ENCODE measurements around the gene SAFB2.
A peak's percentile ranks its signal among the peaks of the same experiment; 100 is the strongest.
"Not testable (repeated sequence)": the region's sequence is repeated elsewhere in the genome, so short reads cannot be mapped to it uniquely, and the experiment has no call there.

The SAFB2 gene

GRCh38 chr19:5632241-5632612 is 9.7 kb upstream of the SAFB2 start:
- no peak for DNase-seq

DNA sequence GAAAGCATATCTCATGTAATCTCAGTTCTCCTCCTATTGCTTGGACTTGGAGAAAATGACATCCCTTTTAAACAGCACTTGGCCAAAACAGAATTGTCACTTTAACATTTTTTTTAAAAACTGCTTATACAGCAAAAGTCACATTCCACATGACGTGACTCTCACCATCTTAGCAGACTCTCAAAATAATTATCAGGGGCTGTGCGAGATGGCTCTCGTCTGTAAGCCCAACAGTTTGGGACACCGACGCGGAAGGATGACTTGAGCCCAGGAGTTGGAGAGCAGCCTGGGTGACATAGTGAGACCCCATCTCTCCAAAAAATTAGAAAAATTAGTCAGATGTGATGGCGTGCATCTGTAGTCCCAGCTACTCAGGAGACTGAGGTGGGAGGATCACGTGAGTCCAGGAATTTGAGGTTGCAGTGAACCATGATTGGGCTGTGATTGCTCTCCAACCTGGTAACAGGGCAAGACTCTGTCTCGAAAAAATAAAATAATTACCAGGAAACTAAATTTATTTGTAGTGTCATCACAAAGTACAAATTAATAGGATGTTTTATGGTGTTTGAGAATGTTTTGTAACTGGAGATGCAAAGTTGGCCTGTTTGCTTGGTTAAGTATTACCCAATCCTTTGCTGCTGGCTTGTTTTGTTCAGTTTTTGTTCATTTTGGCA is 9.1 kb upstream of the SAFB2 start:
- DNase-seq = no peak

DNA sequence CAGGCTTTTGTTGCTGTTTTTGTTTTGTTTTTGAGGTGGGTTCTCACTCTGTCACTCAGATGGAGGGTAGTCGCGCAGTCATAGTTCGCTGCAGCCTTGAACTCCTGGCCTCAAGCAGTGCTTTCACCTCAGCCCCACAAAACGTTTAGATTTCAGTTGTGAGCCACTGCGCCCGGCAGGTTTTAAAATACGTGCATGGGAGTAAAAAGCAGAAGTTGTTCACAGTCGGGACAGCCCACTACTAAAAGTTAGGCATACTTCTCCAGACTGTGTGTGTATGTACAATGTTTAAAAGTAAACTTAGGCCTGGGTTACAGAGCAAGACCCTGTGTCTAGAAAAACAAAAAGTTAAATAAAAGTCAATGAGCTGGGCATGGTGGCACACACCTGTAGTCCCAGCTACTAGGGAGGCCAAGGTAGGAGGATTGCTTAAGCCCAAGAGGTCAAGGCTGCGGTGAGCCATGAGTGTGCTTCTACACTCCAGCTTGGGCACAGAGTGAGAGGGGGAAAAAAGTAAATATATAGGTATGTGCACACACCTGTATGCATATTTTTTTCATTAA is 6.4 kb upstream of the SAFB2 start:
- DNase-seq = peak; percentile 64 to 75 (median 74)

DNA sequence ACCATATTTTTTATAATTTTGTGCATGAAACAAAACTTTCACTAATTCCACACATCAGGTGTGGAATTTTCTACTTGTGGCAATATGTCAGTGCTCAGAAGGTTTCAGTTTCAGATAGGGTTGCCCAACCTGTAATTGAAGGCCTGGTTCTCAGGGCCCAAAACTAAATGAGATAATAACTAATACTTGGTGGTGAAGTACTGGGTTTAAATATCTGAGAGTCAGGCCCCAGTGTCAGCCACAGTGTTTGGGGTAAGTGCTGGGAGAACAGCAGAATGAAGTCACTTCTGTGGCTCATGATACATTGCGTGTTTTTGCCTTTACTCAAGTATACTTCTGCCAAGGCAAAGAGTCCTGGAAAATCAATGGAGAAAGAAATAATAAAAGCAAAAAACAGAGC is 5.9 kb upstream of the SAFB2 start:
- peak in 3 of 4 experiments; percentile 20 to 33 (median 32) for DNase-seq

DNA sequence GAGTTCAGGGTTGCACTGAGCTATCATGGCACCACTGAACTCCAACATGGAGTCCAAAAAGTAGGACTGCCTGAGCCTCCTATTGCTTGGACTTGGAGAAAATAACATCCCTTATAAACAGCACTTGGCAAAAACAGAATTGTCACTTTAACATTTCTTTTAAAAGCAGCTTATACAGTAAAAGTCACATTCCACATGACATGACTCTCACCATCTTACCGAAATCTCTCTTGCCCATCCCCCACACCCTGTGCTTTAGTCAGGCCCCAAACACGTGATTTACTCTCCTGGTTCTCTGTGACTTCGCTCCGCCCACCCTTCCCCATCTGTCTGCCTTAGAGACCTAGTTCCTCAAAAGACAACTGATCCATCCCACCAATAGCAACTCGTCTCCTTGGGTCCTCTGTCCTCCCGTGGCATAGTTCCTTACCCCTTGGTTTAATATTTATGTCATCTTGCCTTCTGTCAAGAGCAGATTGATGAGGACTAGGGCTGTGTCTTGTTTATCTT is 4.9 kb upstream of the SAFB2 start:
- DNase-seq = peak; percentile 94 to 98 (median 96)

DNA sequence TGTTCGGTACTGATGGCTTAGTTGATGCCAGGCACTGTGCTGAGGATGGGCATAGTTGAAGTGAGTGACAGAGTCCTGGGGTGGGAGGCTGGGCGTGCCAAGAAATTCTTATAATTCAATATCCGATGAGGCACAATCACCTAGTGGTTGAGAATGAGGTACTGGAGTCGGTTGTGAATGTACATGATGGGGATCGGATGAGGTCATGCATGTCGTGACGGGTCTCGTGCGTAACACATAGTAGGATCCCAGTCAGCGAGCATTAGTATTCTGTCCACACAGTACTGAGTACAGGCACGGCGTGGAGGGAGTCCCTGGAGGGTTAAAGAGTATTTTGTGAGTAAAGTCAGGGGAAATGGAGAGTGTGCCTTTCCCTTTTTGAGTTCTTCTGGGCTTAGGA is 3.1 kb upstream of the SAFB2 start:
- DNase-seq = no peak

- DNase-seq = peak; percentile 22 to 51 (median 41)
Measured at GRCh38 chr19:5624741-5625278, 2.2 kb upstream of the SAFB2 start.

- peak in 3 of 4 experiments; percentile 8 to 46 (median 27) for DNase-seq
Measured at GRCh38 chr19:5624018-5624663, 1.6 kb upstream of the SAFB2 start.

DNA sequence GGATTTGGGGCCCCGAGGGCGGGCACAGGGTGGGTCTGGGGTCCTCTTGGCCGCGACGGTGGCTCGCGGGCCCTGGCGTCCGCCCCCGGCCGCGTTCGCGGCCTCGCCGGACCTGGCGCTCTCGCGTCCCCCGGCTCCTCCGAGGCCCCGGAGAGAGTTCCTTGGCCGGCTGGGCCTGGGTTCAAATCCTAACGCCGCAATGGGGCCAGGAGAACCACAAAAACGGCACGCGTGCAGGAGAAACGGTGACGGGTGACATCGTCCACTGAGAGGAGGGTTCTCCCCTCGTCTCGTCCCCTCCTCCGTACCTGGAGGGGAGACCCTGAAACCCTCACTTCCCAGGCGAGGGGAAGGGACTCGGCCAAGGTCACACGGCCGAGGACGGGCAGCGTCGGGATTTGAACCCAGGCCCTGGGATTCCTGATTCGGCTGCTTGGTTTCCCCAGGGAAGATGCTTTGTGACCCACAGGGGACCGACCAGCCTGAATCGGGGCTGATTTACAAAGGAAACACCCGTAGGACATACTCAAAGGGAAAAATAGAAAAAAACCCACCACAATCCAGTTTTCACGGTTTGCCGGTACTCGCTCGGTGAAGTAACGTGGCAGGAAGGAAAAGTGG is 931 bp upstream of the SAFB2 start:
- DNase-seq = peak in 2 of 4 experiments; percentile 13 to 38

GRCh38 chr19:5621945-5622464 is 571 bp downstream of the SAFB2 start:
- DNase-seq = peak in 2 of 4 experiments; percentile 6 to 22

DNA sequence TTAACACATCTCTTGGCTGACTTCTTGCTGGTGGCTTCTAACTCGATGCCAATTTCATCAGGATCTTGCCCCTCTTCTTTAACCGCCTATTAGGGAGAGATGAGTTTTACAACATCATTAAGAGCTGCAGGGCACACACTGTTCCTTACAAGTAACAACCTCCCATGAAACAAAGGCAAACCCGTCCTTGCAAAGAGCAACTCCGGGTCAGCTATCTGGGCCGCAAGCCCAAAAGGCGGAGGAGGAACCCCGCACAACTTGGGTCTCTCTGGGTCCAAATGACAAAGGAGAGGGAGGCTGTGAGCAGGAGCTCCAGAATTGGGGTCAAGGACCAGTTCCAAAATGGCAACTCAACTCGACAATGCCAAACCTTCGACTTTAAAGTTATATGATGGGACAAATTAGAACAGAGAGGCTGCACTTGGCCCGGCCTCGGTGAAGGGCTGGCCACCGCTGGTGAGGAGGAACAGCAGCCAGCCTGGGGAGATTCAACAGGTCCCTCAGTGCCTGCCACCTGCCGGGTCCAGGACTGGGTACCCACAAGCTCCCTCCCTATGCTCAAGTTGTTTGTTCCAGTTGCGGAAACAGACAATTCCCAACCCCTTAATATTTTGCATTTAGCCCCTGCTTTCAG is 1.1 kb downstream of the SAFB2 start:
- peak in 1 of 4 experiments; percentile 16 for DNase-seq

- no peak for DNase-seq
Measured at GRCh38 chr19:5619946-5620345, 2.6 kb downstream of the SAFB2 start.

DNA sequence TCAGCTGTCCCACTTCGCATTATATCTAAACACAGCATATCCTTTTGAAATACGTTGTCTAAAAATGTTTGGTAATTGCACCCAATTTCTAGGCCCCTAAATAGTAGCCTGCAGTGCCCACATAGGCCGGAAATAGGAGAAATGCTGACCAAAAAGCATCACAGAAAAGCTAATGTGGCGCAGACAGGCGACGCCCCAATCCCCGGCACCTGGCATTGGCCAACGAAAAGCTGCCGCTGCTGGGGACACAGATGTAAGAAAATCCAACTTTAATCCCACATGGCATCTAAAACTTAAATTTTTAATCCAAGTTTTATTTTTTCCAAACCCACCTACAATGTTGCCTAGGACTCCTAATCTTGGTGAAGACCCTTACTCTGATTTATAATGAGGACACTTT is 4.0 kb downstream of the SAFB2 start:
- no peak for DNase-seq

DNA sequence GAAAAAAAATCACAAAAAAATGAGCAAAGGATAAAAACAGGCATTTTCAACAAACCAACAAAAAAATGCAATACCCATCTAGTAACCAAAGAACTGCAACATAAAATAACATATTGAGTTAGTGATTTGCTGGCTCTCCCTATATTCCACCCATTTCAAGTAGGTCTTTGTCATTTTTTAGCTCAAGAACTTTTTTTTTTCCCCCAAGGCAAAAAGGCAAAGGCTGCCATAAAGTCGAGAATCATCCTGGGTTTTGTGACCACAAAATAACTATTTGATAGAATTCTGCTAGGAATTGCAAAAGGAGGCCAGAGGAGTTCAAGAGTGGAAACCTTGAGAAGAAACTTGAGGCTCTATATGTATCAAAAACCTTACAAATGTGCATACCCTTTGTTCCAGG is 5.5 kb downstream of the SAFB2 start:
- no peak for DNase-seq

DNA sequence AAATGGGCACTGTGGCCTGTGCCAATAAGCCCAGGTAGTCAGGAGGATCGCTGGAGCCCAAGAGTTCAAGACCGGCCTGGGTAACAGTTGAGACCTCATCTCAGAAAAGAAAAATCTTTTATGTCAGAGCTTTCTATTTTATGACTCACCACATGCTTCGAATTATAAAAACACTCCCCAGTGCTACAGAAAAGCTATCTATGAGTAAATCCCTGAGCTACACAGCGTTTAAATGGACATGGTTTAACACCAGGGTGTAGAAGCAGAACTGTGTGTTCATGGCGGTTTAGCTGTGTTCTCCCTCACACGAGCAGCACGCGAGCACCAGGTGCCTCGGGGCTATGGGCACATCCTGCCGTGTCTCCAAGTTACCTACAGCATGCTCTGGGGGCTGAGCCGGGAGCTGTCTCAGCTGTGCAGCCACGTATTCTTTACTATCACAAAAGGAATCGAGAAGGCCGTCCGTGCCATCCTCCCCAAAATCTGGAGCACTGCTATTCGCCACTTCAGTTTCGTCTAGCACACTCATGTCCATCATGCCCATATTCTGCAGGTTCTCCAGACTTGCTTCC is 6.7 kb downstream of the SAFB2 start:
- no peak for DNase-seq

- no peak for DNase-seq
Measured at GRCh38 chr19:5612891-5613865, 9.4 kb downstream of the SAFB2 start.

GRCh38 chr19:5609881-5610448 is 12.6 kb downstream of the SAFB2 start:
- DNase-seq = no peak

DNA sequence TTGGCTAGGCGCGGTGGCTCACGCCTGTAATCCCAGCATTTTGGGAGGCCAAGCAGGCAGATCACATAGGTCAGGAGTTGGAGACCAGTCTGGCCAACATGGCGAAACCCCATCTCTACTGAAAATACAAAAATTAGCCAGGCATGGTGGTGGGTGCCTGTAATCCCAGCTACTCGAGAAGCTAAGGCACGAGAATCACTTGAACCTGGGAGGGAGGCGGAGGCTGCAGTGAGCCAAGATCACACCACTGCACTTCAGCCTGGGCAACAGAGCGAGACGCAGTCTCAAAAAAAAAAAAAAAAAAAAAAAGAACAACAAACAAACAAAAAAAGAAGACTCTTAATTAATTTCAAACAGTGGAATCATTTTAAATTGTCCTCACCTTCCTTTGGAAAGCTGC is 13.8 kb downstream of the SAFB2 start:
- DNase-seq = not testable (repeated sequence)

DNA sequence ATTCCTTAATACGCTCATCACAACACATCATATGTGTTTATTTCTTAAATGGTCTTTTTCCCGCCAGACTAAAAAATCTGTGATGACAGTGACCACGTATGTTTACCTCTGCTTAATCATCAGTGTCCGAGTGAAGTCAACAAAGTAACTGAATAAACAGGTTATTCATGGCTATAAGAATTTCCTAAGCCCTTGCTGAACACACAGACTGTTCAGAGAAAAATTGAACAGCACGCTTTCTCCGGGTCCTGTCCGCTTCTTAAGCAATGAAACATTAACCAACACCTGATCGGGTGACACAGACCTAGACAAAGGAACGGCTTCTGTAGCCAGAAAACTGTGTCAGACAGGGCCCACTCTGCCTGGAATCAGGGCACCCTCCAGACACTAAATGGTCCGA is 14.3 kb downstream of the SAFB2 start:
- DNase-seq = no peak

Measured in suppressor macrophage (primary cell).